ENCODE data around the gene MC3R. TPM values are rescaled to one million over a fixed set of nuclear protein-coding genes. Genes with fewer than 3 reads are reported as not detected.

Gene MC3R
- total and polyA plus RNA-seq, 2 of the 8 experiments (the other 6 are each of a cell fraction or from before 2014, with no cell fraction given) = not detected

- no peak overlapping the region for H3K56ac ChIP-seq (replicated peaks; ENCODE audit: insufficient read length, low read depth, low read length)
- no peak overlapping the region for H3K4me3 ChIP-seq (ENCODE audit: extremely low read depth in 1 of 4, insufficient read depth in 2 of 4, low read depth in 3 of 4, low read length in 4 of 4)
- no peaks in the 10 kb centered on the region for H3K79me1 ChIP-seq (ENCODE audit: low read depth, low read length)
- H4K20me1 ChIP-seq (replicated peaks in 1 of 2; ENCODE audit: control insufficient read depth in 1 of 2, insufficient read depth in 2 of 2, low read length in 2 of 2) = no peaks in the 10 kb centered on the region
- 77% methylated on average over 6 of the region's 6 CpGs; no CpG with 5 or more reads in 1 of the 2 experiments for WGBS, 2 experiments (ENCODE audit: extremely low coverage in 1 of 2, insufficient coverage in 1 of 2, insufficient read length in 1 of 2, insufficient replicate concordance in 2 of 2, low coverage in 1 of 2, low lambda C conversion rate in 2 of 2, missing lambda C conversion rate in 1 of 2)
- POLR2A ChIA-PET (ENCODE audit: partially characterized antibody) = no interaction called here
- no peak overlapping the region for H3K18ac ChIP-seq (ENCODE audit: extremely low read depth, low read length)
- FAIRE-seq (no peak), DNase-seq (ENCODE audit: low read depth in 1 of 2, low spot score in 2 of 2) (no peak)
- no peak overlapping the region for H4K91ac ChIP-seq (replicated peaks; ENCODE audit: insufficient read length, low read length)
- no peaks in the 10 kb centered on the region for H3K36me3 ChIP-seq (ENCODE audit: control insufficient read depth in 2 of 4, insufficient read depth in 4 of 4, low read length in 3 of 4)
- H3K9ac ChIP-seq (replicated peaks in 1 of 4; ENCODE audit: extremely low read depth in 1 of 4, low read depth in 3 of 4, low read length in 3 of 4) = no peak overlapping the region
- no peak overlapping the region for H3K23ac ChIP-seq (ENCODE audit: insufficient read length)
- CTCF ChIA-PET (ENCODE audit: partially characterized antibody) = interaction anchor here (1.0 kb wide), 1 partner anchor 71 kb away, joined by 3 read pairs; no protein-coding TSS in a partner anchor
- no peaks in the 10 kb centered on the region for H3K79me2 ChIP-seq (ENCODE audit: control insufficient read depth in 1 of 2, insufficient read depth in 2 of 2, low read length in 2 of 2)
- H2BK20ac ChIP-seq (ENCODE audit: low read length) = no peak overlapping the region
- no peak overlapping the region for H4K8ac ChIP-seq (ENCODE audit: extremely low read depth, insufficient read depth, low read length)
- H2BK15ac ChIP-seq (ENCODE audit: low read length) = no peak overlapping the region
- H2AK5ac ChIP-seq (ENCODE audit: low read depth, low read length) = no peak overlapping the region
- H2BK5ac ChIP-seq (ENCODE audit: low read depth, low read length) = no peak overlapping the region
- H2BK12ac ChIP-seq (ENCODE audit: low read depth, low read length) = no peak overlapping the region
- TF ChIP-seq KDM1A (IDR thresholded peaks at IDR 0.05; ENCODE audit: borderline replicate concordance, low read length) = no peak
- TF ChIP-seq SP4 (IDR thresholded peaks at IDR 0.05; ENCODE audit: low read length) = no peak
- TF ChIP-seq HDAC2 (IDR thresholded peaks at IDR 0.05; ENCODE audit: borderline replicate concordance in 1 of 2, low read depth in 2 of 2, low read length in 2 of 2) = no peak
- no peak for TF ChIP-seq HDAC6 (IDR thresholded peaks at IDR 0.05; ENCODE audit: low read depth, low read length)
- TF ChIP-seq TBP (IDR thresholded peaks at IDR 0.05; ENCODE audit: low read depth, low read length) = no peak
- TF ChIP-seq CHD1 (IDR thresholded peaks at IDR 0.05; ENCODE audit: low read depth, low read length) = no peak
- no peak for TF ChIP-seq JUN (IDR thresholded peaks at IDR 0.05; ENCODE audit: low read depth, low read length)
- no peak for TF ChIP-seq KDM4A (IDR thresholded peaks at IDR 0.05; ENCODE audit: low read depth, low read length, severe bottlenecking)
- no peak overlapping the region for H2BK120ac ChIP-seq (replicated peaks; ENCODE audit: low read depth, low read length)
- no peak overlapping the region for H3K27ac ChIP-seq (ENCODE audit: low read depth, low read length)
- no peak overlapping the region for H3K4ac ChIP-seq (replicated peaks; ENCODE audit: insufficient read length, low read depth, low read length)
- H4K5ac ChIP-seq (ENCODE audit: insufficient read length, low read depth, low read length) = no peak overlapping the region
- no peaks in the 10 kb centered on the region for H3K4me1 ChIP-seq (replicated peaks in 1 of 4; ENCODE audit: control insufficient read depth in 3 of 4, insufficient read depth in 4 of 4, low read length in 3 of 4)
- no peaks in the 10 kb centered on the region for H3K27me3 ChIP-seq (replicated peaks in 1 of 4; ENCODE audit: control insufficient read depth in 3 of 4, extremely low read depth in 1 of 4, insufficient read depth in 3 of 4, low read length in 3 of 4)
- H3K4me2 ChIP-seq (ENCODE audit: insufficient read depth in 1 of 2, low read depth in 2 of 2, low read length in 2 of 2) = no peak overlapping the region
- peaks cover 76 to 86% of the 10 kb centered on the region in 2 experiments for H3K9me3 ChIP-seq (ENCODE audit: insufficient read depth in 2 of 2, low read depth in 1 of 2, low read length in 1 of 2)
- no peak overlapping the region for H2AFZ ChIP-seq (ENCODE audit: low read length)
- H3K14ac ChIP-seq (ENCODE audit: insufficient read length) = no peak overlapping the region
- H3K23me2 ChIP-seq (ENCODE audit: low read depth, low read length) = no peaks in the 10 kb centered on the region
These were observed 25.6 kb downstream of the MC3R start for GRCh38 chr20:56274156-56274555.
